ENCODE results near the gene CARD11.
"Not testable (repeated sequence)": the region's sequence is repeated elsewhere in the genome, so short reads cannot be mapped to it uniquely, and the experiment has no call there.

- TF ChIP-seq POLR2A (IDR thresholded peaks at IDR 0.05; ENCODE audit: low read length); GATA1 (IDR thresholded peaks at IDR 0.05; ENCODE audit: low read depth, low read length): not testable (repeated sequence)
Observed at GRCh38 chr7:3038011-3038410, 5.7 kb downstream of the CARD11 start.
